Myocyte (in vitro differentiated cells): Measurements from ENCODE around the gene PLXNB2. TPM values are rescaled to one million over a fixed set of nuclear protein-coding genes. Genes with fewer than 3 reads are reported as not detected.

Experiments used
- DNase-seq: peaks from one replicate; pipeline ENCODE4 v3.0.0-alpha.2; 2012; ENCODE audit warnings: low read depth
- total RNA-seq: library from RNA; depleted of rRNA; stranded (reverse); fragments of >200 nt; gene quantifications from 2 replicates; pipeline ENCODE4 v1.2.3, GENCODE V29; 2014

PLXNB2 gene
- total RNA-seq, 1 donor from 2014 or later = 112 TPM

GRCh38 chr22:50298937-50299784 lies 8.3 kb downstream of the PLXNB2 start:
- DNase-seq = no peak

GRCh38 chr22:50298266-50298637 lies 9.2 kb downstream of the PLXNB2 start:
- DNase-seq = no peak

- DNase-seq = no peak
Measured at GRCh38 chr22:50297510-50298265, 9.8 kb downstream of the PLXNB2 start.

- no peak for DNase-seq
Measured at GRCh38 chr22:50296658-50297490, 10.6 kb downstream of the PLXNB2 start.

- peak; percentile 75 for DNase-seq
Measured at GRCh38 chr22:50294319-50294656, 13.2 kb downstream of the PLXNB2 start.

- DNase-seq = peak; percentile 88
Measured at GRCh38 chr22:50293441-50294318, 13.8 kb downstream of the PLXNB2 start.

GRCh38 chr22:50292643-50293440 lies 14.6 kb downstream of the PLXNB2 start:
- no peak for DNase-seq

- DNase-seq = no peak
Measured at GRCh38 chr22:50289942-50290630, 17.4 kb downstream of the PLXNB2 start.

- DNase-seq = no peak
Measured at GRCh38 chr22:50289151-50289941, 18.1 kb downstream of the PLXNB2 start.

- no peak for DNase-seq
Measured at GRCh38 chr22:50287731-50288130, 19.7 kb downstream of the PLXNB2 start.

- no peak for DNase-seq
Measured at GRCh38 chr22:50286701-50287318, 20.6 kb downstream of the PLXNB2 start.

- DNase-seq = no peak
Measured at GRCh38 chr22:50286275-50286674, 21.2 kb downstream of the PLXNB2 start.

GRCh38 chr22:50285568-50286229 lies 21.7 kb downstream of the PLXNB2 start:
- DNase-seq = no peak

- DNase-seq = no peak
Measured at GRCh38 chr22:50284479-50284878, 23.0 kb downstream of the PLXNB2 start.

GRCh38 chr22:50283821-50284220 lies 23.6 kb downstream of the PLXNB2 start:
- DNase-seq = no peak

- peak; percentile 80 for DNase-seq
Measured at GRCh38 chr22:50282361-50283155, 24.9 kb downstream of the PLXNB2 start.

- DNase-seq = peak; percentile 65
Measured at GRCh38 chr22:50281957-50282356, 25.5 kb downstream of the PLXNB2 start.
